H9 (cell line): Measurements from ENCODE around the gene FBLN2. TPM values are rescaled to one million over a fixed set of nuclear protein-coding genes. Genes with fewer than 3 reads are reported as not detected.

ENCODE experiments used
- DNase-seq: peaks from one replicate; pipeline ENCODE4 v3.0.0-alpha.2; 2017
- H2AFZ ChIP-seq: one replicate; pipeline ENCODE4 v1.6.1; 2013; ENCODE audit warnings: mild to moderate bottlenecking, low read length, control low read depth, moderate library complexity
- H2AK5ac ChIP-seq: 2 replicates; pipeline ENCODE4 v1.6.1; 2013; ENCODE audit warnings: low read length, control low read depth, mixed read lengths; ENCODE audit not compliant: insufficient read length
- H2BK120ac ChIP-seq: one replicate; pipeline ENCODE4 v1.6.1; 2013; ENCODE audit warnings: low read depth, mild to moderate bottlenecking, low read length, control low read depth, inconsistent platforms; ENCODE audit not compliant: poor library complexity, severe bottlenecking
- H2BK12ac ChIP-seq: 2 replicates; pipeline ENCODE4 v1.6.1; 2013; ENCODE audit warnings: low read length, control low read depth, mixed read lengths, low read depth; ENCODE audit not compliant: insufficient read length
- H2BK15ac ChIP-seq: 2 replicates; pipeline ENCODE4 v1.6.1; 2013; ENCODE audit warnings: low read depth, low read length, control low read depth
- H2BK20ac ChIP-seq: one replicate; pipeline ENCODE4 v1.6.1; 2013; ENCODE audit warnings: low read depth, mild to moderate bottlenecking, low read length, control low read depth, inconsistent platforms; ENCODE audit not compliant: poor library complexity, severe bottlenecking
- H2BK5ac ChIP-seq: 2 replicates; pipeline ENCODE4 v1.6.1; 2013; ENCODE audit warnings: low read length, control low read depth, mixed read lengths; ENCODE audit not compliant: insufficient read length
- H3K14ac ChIP-seq: 2 replicates; pipeline ENCODE4 v1.6.1; 2013; ENCODE audit warnings: low read length, control low read depth; ENCODE audit not compliant: insufficient read depth
- H3K18ac ChIP-seq: 2 replicates; pipeline ENCODE4 v1.6.1; 2013; ENCODE audit warnings: low read depth, mild to moderate bottlenecking, mixed read lengths, low read length, control low read depth; ENCODE audit not compliant: insufficient read length
- H3K23ac ChIP-seq: 2 replicates; pipeline ENCODE4 v1.6.1; 2013; ENCODE audit warnings: low read length, control low read depth, mixed read lengths, low read depth; ENCODE audit not compliant: insufficient read length
- H3K23me2 ChIP-seq: 2 replicates; pipeline ENCODE4 v1.6.1; 2013; ENCODE audit warnings: low read depth, mild to moderate bottlenecking, mixed read lengths, low read length, control low read depth; ENCODE audit not compliant: insufficient read length, poor library complexity, severe bottlenecking
- H3K27ac ChIP-seq: 2 replicates; pipeline ENCODE4 v1.5.1; 2013; ENCODE audit warnings: low read length, control low read depth, mixed read lengths, low read depth; ENCODE audit not compliant: insufficient read length
- H3K27me3 ChIP-seq: 2 replicates; pipeline ENCODE4 v1.6.1; 2013; ENCODE audit warnings: low read length, control low read depth, inconsistent platforms; ENCODE audit not compliant: insufficient read depth
- H3K4ac ChIP-seq: 2 replicates; pipeline ENCODE4 v1.6.1; 2013; ENCODE audit warnings: low read depth, mild to moderate bottlenecking, control low read depth, inconsistent platforms, low read length, moderate library complexity
- H3K4me1 ChIP-seq: 2 replicates; pipeline ENCODE4 v1.6.1; 2013; ENCODE audit warnings: low read length, control low read depth, inconsistent platforms; ENCODE audit not compliant: insufficient read depth
- H3K4me2 ChIP-seq: 2 replicates; pipeline ENCODE4 v1.6.1; 2013; ENCODE audit warnings: low read length, control low read depth, mixed read lengths; ENCODE audit not compliant: insufficient read length, insufficient read depth
- H3K56ac ChIP-seq: 2 replicates; pipeline ENCODE4 v1.6.1; 2013; ENCODE audit warnings: low read depth, mild to moderate bottlenecking, mixed read lengths, low read length, control low read depth; ENCODE audit not compliant: insufficient read length
- H3K79me1 ChIP-seq: 2 replicates; pipeline ENCODE4 v1.6.1; 2013; ENCODE audit warnings: low read depth, mild to moderate bottlenecking, moderate library complexity, low read length, control low read depth, inconsistent platforms; ENCODE audit not compliant: insufficient read depth, poor library complexity, severe bottlenecking
- H3K79me2 ChIP-seq: 2 replicates; pipeline ENCODE4 v1.6.1; 2013; ENCODE audit warnings: low read length, control low read depth, inconsistent platforms; ENCODE audit not compliant: insufficient read depth
- H3K9ac ChIP-seq: 2 replicates; pipeline ENCODE4 v1.6.1; 2013; ENCODE audit warnings: low read length, control low read depth, mixed read lengths; ENCODE audit not compliant: insufficient read length; ENCODE audit errors: extremely low read depth
- H3K9me3 ChIP-seq: one replicate; pipeline ENCODE4 v1.6.1; 2013; ENCODE audit warnings: low read depth, low read length, inconsistent platforms; ENCODE audit not compliant: control insufficient read depth
- H3T11ph ChIP-seq: one replicate; pipeline ENCODE4 v1.6.1; 2013; ENCODE audit warnings: mild to moderate bottlenecking, low read length, control low read depth, inconsistent platforms
- H4K20me1 ChIP-seq: one replicate; pipeline ENCODE4 v1.6.1; 2013; ENCODE audit not compliant: control insufficient read depth, insufficient read length, insufficient read depth
- H4K5ac ChIP-seq: 2 replicates; pipeline ENCODE4 v1.6.1; 2013; ENCODE audit warnings: low read depth, mild to moderate bottlenecking, mixed read lengths, low read length, control low read depth; ENCODE audit not compliant: insufficient read length
- H4K8ac ChIP-seq: replicated peaks from 2 replicates; pipeline ENCODE4 v1.6.1; 2013; ENCODE audit warnings: low read length, control low read depth, mixed read lengths, low read depth; ENCODE audit not compliant: insufficient read length
- H4K91ac ChIP-seq: 2 replicates; pipeline ENCODE4 v1.6.1; 2013; ENCODE audit warnings: low read depth, mild to moderate bottlenecking, moderate library complexity, mixed read lengths, low read length, control low read depth; ENCODE audit not compliant: insufficient read length
- H3K27ac Mint-ChIP-seq, 3 experiments: 2 replicates in 2 of 3; 3 replicates in 1 of 3; pipeline ENCODE4 v1.8.0; 2020 to 2021; ENCODE audit warnings: mixed read lengths in 3 of 3, mild to moderate bottlenecking in 1 of 3, moderate library complexity in 1 of 3
- H3K27me3 Mint-ChIP-seq: 2 replicates; pipeline ENCODE4 v1.8.0; 2021; ENCODE audit warnings: low read depth, mild to moderate bottlenecking, moderate library complexity, mixed read lengths
- H3K36me3 Mint-ChIP-seq, 3 experiments: 2 replicates in 2 of 3; 3 replicates in 1 of 3; pipeline ENCODE4 v1.8.0; 2020 to 2021; ENCODE audit warnings: low read depth in 3 of 3, mixed read lengths in 3 of 3; ENCODE audit not compliant: insufficient read depth in 1 of 3
- H3K4me1 Mint-ChIP-seq, 2 experiments: 2 replicates each; pipeline ENCODE4 v1.8.0; 2020; ENCODE audit warnings: mixed read lengths in 2 of 2
- H3K4me3 Mint-ChIP-seq, 2 experiments: 2 replicates in 1 of 2; 3 replicates in 1 of 2; pipeline ENCODE4 v1.8.0; 2020 to 2021; ENCODE audit warnings: mild to moderate bottlenecking in 2 of 2, mixed read lengths in 2 of 2, moderate library complexity in 1 of 2
- H3K9me3 Mint-ChIP-seq, 2 experiments: 2 replicates in 1 of 2; 3 replicates in 1 of 2; pipeline ENCODE4 v1.8.0; 2020; ENCODE audit warnings: mild to moderate bottlenecking in 2 of 2, mixed read lengths in 2 of 2, moderate library complexity in 1 of 2
- CTCF ChIP-seq: fragments of 200-600 bp; sonication (generic); conservative IDR thresholded peaks from 3 replicates; pipeline ENCODE4 v1.8.0; 2021; ENCODE audit warnings: antibody characterized with exemption, mild to moderate bottlenecking
- WGBS: extraction: QIAGEN DNeasy Blood & Tissue Kit; methylation state at CpG from one replicate; pipeline ENCODE4 v1.1.7; 2013; ENCODE audit warnings: missing lambda C conversion rate, low lambda C conversion rate, mixed read lengths; ENCODE audit not compliant: insufficient read length; ENCODE audit errors: extremely low coverage; 5-methylcytosine and 5-hydroxymethylcytosine counted together
- total RNA-seq: library from RNA; stranded (reverse); gene quantifications from 2 replicates; pipeline ENCODE4 v1.2.1, GENCODE V29; 2021

The FBLN2 gene
- total RNA-seq, 1 experiment from 2014 or later: 11.8 TPM

- H3K36me3 Mint-ChIP-seq: no peaks in the 10 kb centered on the region; a peak in 1 of 7 replicates
- H3K27me3 ChIP-seq: peaks cover 11% of the 10 kb centered on the region; the same call in 1 of the 2 replicates
- no peak overlapping the region for H2BK12ac ChIP-seq
- no peak overlapping the region for H2BK15ac ChIP-seq
- no peak overlapping the region for H3K9ac ChIP-seq
- H3K27me3 Mint-ChIP-seq: peaks cover 60% of the 10 kb centered on the region
- no peaks in the 10 kb centered on the region for H3K79me1 ChIP-seq
- no peak overlapping the region for H3K23ac ChIP-seq
- WGBS: no CpG with 5 or more reads among the region's 12 CpGs
- no peaks in the 10 kb centered on the region for H3K79me2 ChIP-seq
- H3K4me1 Mint-ChIP-seq: peaks cover 20 to 39% of the 10 kb centered on the region in 2 experiments
- no peak for DNase-seq
- TF ChIP-seq CTCF: no peak
- H4K91ac ChIP-seq: no peak overlapping the region
- no peaks in the 10 kb centered on the region for H4K20me1 ChIP-seq
- H3T11ph ChIP-seq: no peak overlapping the region
- no peaks in the 10 kb centered on the region; the same call in 1 of the 2 replicates for H3K4me1 ChIP-seq
- H2BK20ac ChIP-seq: no peak overlapping the region
- H3K4ac ChIP-seq: no peak overlapping the region
- H2BK5ac ChIP-seq: no peak overlapping the region
- H4K8ac ChIP-seq: no peak overlapping the region
- no peak overlapping the region for H3K4me2 ChIP-seq
- H4K5ac ChIP-seq: no peak overlapping the region
- no peak overlapping the region for H3K14ac ChIP-seq
- no peak overlapping the region for H3K56ac ChIP-seq
- no peak overlapping the region for H2AK5ac ChIP-seq
- no peak overlapping the region for H2BK120ac ChIP-seq
- H3K27ac Mint-ChIP-seq: no peak overlapping the region
- no peaks in the 10 kb centered on the region; a peak in 2 of 5 replicates for H3K9me3 Mint-ChIP-seq
- no peaks in the 10 kb centered on the region for H3K9me3 ChIP-seq
- no peak overlapping the region for H3K27ac ChIP-seq
- H3K23me2 ChIP-seq: no peaks in the 10 kb centered on the region
- H3K18ac ChIP-seq: no peak overlapping the region
- H3K4me3 Mint-ChIP-seq: no peak overlapping the region
- H2AFZ ChIP-seq: no peak overlapping the region
These were observed 103.0 kb downstream of the FBLN2 start for GRCh38 chr3:13651775-13652428.
